K562 (cell line): ENCODE measurements around the gene CHN2. TPM values are rescaled to one million over a fixed set of nuclear protein-coding genes. Genes with fewer than 3 reads are reported as not detected.
A peak's percentile ranks its signal among the peaks of the same experiment; 100 is the strongest.

Source experiments
- CBFB ChIP-seq: sonication (generic); formaldehyde crosslinking; IDR thresholded peaks from 2 replicates; pipeline ENCODE4 v1.4.0; 2020; ENCODE audit warnings: mild to moderate bottlenecking, missing genetic modification reagents
- CBX3 ChIP-seq, 2 experiments: IDR thresholded peaks; 1 replicate in 1 of 2; 2 replicates in 1 of 2; pipeline ENCODE4 v1.6.1; 2012; ENCODE audit warnings: inconsistent platforms in 2 of 2, low read length in 2 of 2, borderline replicate concordance in 1 of 2, control low read depth in 1 of 2
- FOXJ3 ChIP-seq: sonication (generic); formaldehyde crosslinking; IDR thresholded peaks from 2 replicates; pipeline ENCODE4 v1.4.0; 2020; ENCODE audit warnings: mild to moderate bottlenecking, missing genetic modification reagents
- NFIC ChIP-seq: fragments of 450-650 bp; IDR thresholded peaks from 2 replicates; pipeline ENCODE4 v1.6.1; 2017; ENCODE audit warnings: mild to moderate bottlenecking, inconsistent platforms
- TBP ChIP-seq: optimal IDR thresholded peaks from 2 replicates; pipeline ENCODE3; 2011; ENCODE audit warnings: low read depth, low read length, improper control_type of control experiment
- VEZF1 ChIP-seq: fragments of 200-800 bp; sonication (Bioruptor generic); IDR thresholded peaks from 2 replicates; pipeline ENCODE4 v1.6.1; 2017; ENCODE audit warnings: missing genetic modification characterization, missing compliant biosample characterization
- ZBTB40 ChIP-seq, 2 experiments: fragments of 450-650 bp in 1 of 2; sonication (generic) in 1 of 2; formaldehyde crosslinking in 1 of 2; IDR thresholded peaks; 2 replicates each; pipeline versions ENCODE4 v1.7.1 to v1.9.0; 2016 to 2022; ENCODE audit warnings: inconsistent platforms in 1 of 2, mild to moderate bottlenecking in 1 of 2, missing genetic modification reagents in 1 of 2
- ZBTB8A ChIP-seq: fragments of 450-650 bp; IDR thresholded peaks from 2 replicates; pipeline ENCODE4 v1.6.1; 2018; ENCODE audit warnings: mild to moderate bottlenecking, moderate library complexity; ENCODE audit not compliant: partially characterized antibody
- polyA plus RNA-seq, 8 experiments: library from polyadenylated mRNA; depleted of rRNA in 4 of 8; stranded (reverse) in 5 of 8; unstranded in 3 of 8; fragments of >200 nt; fragmentation: Nextera tagmentation in 2 of 8; fragmentation: Illumina TruSeq in 1 of 8; extraction: Ambion mirVana in 2 of 8; extraction: Trizol in 1 of 8; gene quantifications; 2 replicates each; pipeline versions ENCODE4 v1.2.1 to v1.2.3, GENCODE V29; 2011 to 2014; ENCODE audit warnings: inconsistent platforms in 1 of 8, missing spikeins in 1 of 8
- total RNA-seq, 7 experiments: library from RNA; depleted of rRNA in 6 of 7; stranded (reverse); fragments of >200 nt in 6 of 7; fragmentation: Illumina TruSeq in 2 of 7; extraction: Trizol in 2 of 7; gene quantifications; 2 replicates each; pipeline versions ENCODE4 v1.2.1 to v1.2.3, GENCODE V29; 2011 to 2021; ENCODE audit warnings: low replicate concordance in 1 of 7
- TF ChIP-seq, protein P1 (sequence below): sonication (generic); formaldehyde crosslinking; IDR thresholded peaks from 2 replicates; pipeline ENCODE4 v1.8.1; 2023; ENCODE audit warnings: missing genetic modification reagents, mild to moderate bottlenecking, borderline replicate concordance

Gene CHN2
- total and polyA plus RNA-seq, 9 of the 15 experiments (the other 6 are each of a cell fraction or from before 2014, with no cell fraction given) = 0.12 to 2.1 (median 0.31) TPM; not detected in 1

DNA sequence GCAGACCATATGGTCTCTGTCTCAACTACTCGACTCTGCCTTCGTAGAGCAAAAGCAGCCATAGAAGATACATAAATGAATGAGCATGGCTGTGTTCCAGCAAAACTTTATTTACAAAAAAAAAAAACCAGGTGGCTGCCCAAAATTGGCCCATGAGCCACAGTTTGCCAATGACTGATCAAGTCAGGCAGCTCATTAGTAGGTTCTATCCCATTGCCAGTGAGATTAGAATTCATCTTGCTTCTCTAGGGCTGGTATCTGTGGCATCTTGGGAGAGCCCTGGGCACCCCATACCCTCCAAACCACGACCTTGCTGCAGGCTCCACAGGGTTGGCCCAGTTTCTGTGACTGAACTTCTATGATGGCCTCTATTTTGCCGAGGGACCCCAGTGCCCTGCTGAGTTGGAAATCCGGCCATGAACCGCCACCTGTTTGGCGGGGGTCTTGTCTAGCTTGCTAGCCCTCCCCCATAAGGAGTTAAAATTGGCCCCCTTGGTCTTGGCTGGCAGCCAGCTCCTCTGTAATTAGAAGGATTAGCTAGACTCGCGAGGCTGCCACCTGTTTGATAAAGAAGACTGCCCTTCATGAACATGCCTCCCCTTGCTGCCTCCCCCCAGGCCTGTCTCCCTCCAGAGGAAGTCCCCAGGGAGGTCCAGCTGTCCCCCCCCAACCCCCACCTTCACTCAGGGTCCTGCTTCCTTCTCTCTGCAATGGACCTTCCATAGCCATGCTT lies 83.9 kb downstream of the CHN2 start (continued):
- TF ChIP-seq ZBTB40 (IDR thresholded peaks at IDR 0.05) (0 out of 2 replicates have a peak, but pooled peaks have one; percentile 30), ZBTB40 (CRISPR knock-in tag; IDR thresholded peaks at IDR 0.05) (no peak), CBX3 (IDR thresholded peaks at IDR 0.05; ENCODE audit: borderline replicate concordance in 1 of 2, low read length in 2 of 2) (no peak), CBFB (CRISPR knock-in tag) (no peak), ZBTB8A (no peak), FOXJ3 (CRISPR knock-in tag) (no peak), NFIC (peak; percentile 42), TBP (no peak), VEZF1 (CRISPR knock-in tag) (no peak)
- TF ChIP-seq, protein P1, sequence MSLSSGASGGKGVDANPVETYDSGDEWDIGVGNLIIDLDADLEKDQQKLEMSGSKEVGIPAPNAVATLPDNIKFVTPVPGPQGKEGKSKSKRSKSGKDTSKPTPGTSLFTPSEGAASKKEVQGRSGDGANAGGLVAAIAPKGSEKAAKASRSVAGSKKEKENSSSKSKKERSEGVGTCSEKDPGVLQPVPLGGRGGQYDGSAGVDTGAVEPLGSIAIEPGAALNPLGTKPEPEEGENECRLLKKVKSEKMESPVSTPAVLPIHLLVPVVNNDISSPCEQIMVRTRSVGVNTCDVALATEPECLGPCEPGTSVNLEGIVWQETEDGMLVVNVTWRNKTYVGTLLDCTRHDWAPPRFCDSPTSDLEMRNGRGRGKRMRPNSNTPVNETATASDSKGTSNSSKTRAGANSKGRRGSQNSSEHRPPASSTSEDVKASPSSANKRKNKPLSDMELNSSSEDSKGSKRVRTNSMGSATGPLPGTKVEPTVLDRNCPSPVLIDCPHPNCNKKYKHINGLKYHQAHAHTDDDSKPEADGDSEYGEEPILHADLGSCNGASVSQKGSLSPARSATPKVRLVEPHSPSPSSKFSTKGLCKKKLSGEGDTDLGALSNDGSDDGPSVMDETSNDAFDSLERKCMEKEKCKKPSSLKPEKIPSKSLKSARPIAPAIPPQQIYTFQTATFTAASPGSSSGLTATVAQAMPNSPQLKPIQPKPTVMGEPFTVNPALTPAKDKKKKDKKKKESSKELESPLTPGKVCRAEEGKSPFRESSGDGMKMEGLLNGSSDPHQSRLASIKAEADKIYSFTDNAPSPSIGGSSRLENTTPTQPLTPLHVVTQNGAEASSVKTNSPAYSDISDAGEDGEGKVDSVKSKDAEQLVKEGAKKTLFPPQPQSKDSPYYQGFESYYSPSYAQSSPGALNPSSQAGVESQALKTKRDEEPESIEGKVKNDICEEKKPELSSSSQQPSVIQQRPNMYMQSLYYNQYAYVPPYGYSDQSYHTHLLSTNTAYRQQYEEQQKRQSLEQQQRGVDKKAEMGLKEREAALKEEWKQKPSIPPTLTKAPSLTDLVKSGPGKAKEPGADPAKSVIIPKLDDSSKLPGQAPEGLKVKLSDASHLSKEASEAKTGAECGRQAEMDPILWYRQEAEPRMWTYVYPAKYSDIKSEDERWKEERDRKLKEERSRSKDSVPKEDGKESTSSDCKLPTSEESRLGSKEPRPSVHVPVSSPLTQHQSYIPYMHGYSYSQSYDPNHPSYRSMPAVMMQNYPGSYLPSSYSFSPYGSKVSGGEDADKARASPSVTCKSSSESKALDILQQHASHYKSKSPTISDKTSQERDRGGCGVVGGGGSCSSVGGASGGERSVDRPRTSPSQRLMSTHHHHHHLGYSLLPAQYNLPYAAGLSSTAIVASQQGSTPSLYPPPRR (CRISPR knock-in tag) = no peak
